Esophagus muscularis mucosa (tissue), 3 donors: Measurements from ENCODE around the gene DGCR8.

ENCODE experiments used
- POLR2A ChIP-seq: fragments of 450-650 bp; IDR thresholded peaks from one replicate; pipeline ENCODE4 v1.6.1; 2017; ENCODE audit warnings: antibody characterized with exemption, moderate library complexity, mild to moderate bottlenecking, low read depth
- TF ChIP-seq, protein P1 (sequence below), 3 experiments: fragments of 200-600 bp in 2 of 3; fragments of 450-650 bp in 1 of 3; sonication (generic) in 2 of 3; IDR thresholded peaks; one replicate each; pipeline ENCODE4 v1.5.1; 2017 to 2019; ENCODE audit warnings: antibody characterized with exemption in 3 of 3, mild to moderate bottlenecking in 2 of 3, moderate library complexity in 1 of 3

DNA sequence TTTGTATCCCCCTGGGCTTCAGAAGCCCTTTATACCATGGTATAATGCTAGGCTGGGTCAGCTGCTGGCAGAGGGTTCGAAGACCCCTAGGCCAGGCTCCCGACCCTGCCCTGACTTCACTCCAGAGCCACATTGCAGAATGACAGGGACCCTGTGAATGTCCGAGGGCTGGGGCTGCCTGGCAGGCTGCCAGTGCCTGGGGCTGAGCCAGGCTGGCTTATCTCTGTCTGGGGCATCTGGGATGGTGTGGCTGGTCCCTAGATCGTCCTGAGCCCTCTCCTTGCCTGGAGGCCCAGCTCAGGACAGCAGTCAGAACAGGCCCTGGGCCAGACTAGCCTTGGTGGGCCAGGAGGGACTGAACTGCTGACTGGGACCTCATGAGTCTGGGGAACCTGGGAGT is 55.2 kb downstream of the DGCR8 start:
- TF ChIP-seq, protein P1, sequence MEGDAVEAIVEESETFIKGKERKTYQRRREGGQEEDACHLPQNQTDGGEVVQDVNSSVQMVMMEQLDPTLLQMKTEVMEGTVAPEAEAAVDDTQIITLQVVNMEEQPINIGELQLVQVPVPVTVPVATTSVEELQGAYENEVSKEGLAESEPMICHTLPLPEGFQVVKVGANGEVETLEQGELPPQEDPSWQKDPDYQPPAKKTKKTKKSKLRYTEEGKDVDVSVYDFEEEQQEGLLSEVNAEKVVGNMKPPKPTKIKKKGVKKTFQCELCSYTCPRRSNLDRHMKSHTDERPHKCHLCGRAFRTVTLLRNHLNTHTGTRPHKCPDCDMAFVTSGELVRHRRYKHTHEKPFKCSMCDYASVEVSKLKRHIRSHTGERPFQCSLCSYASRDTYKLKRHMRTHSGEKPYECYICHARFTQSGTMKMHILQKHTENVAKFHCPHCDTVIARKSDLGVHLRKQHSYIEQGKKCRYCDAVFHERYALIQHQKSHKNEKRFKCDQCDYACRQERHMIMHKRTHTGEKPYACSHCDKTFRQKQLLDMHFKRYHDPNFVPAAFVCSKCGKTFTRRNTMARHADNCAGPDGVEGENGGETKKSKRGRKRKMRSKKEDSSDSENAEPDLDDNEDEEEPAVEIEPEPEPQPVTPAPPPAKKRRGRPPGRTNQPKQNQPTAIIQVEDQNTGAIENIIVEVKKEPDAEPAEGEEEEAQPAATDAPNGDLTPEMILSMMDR (IDR thresholded peaks at IDR 0.05), result no peak
- no peak for TF ChIP-seq POLR2A
